ENCODE results near the gene DOCK11. TPM values are rescaled to one million over a fixed set of nuclear protein-coding genes. Genes with fewer than 3 reads are reported as not detected.

Gene DOCK11
- total and polyA plus RNA-seq, 4 donors: 16.2 to 35.9 (median 16.7) TPM

DNA sequence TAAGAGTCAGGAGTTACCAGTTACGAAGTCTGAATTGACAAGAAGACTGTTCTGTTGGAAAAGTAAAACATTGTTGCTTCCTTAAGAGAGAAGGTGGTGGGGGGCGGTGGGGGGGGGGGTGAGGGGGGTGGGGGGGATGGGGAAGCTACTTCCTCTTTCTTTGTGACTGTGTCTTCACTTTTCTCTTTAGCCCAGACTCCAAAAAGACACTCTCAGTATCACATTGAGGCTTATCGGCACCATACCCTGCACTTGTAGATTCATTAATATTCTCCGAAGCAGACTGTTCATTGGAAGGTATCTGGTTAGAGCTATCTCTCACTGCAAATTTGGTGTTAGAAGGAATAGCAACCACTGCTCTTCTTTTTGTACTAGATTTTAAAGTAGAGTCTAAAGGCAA, 137.2 kb downstream of the DOCK11 start:
- no peaks in the 10 kb centered on the region for H3K27me3 ChIP-seq (ENCODE audit: control insufficient read depth, insufficient read depth, low read length)
- no peak overlapping the region for H3K27ac ChIP-seq (ENCODE audit: low read depth, low read length)
- WGBS (ENCODE audit: insufficient coverage): no CpG with 5 or more reads among the region's 4 CpGs
- H3K4me1 ChIP-seq (ENCODE audit: control insufficient read depth, insufficient read depth, low read length): no peaks in the 10 kb centered on the region
- H3K36me3 ChIP-seq (ENCODE audit: control insufficient read depth, insufficient read depth, low read length): peaks cover 4% of the 10 kb centered on the region
- no peaks in the 10 kb centered on the region for H3K9me3 ChIP-seq (ENCODE audit: control insufficient read depth, insufficient read depth, low read length)
- no peak for DNase-seq (ENCODE audit: low read depth in 4 of 6, low spot score in 6 of 6)
- H3K4me3 ChIP-seq (ENCODE audit: low read depth, low read length): no peak overlapping the region

DNA sequence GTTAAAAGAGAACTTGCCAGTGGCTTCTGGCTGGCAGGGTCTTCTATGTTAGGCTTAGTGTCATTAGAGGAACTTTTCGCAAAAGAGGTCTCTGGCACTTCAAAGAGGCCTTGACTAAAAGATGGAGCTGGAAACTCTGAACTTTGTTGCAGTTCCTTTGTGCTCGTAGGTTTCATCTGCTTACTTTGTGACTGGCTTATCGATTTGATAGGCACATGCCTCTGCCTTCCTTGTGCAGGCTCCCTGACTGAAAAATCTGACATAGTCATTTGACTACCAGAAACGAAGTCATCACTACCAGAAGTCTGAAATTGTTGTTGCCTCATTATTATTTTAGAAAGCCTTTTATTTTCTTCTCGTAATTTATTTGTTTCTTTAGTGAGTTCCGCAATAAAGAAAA, 137.9 kb downstream of the DOCK11 start:
- 76% methylated on average over 4 of the region's 6 CpGs for WGBS (ENCODE audit: insufficient coverage)
- H3K27me3 ChIP-seq (ENCODE audit: control insufficient read depth, insufficient read depth, low read length): no peaks in the 10 kb centered on the region
- H3K4me1 ChIP-seq (ENCODE audit: control insufficient read depth, insufficient read depth, low read length): no peaks in the 10 kb centered on the region
- H3K27ac ChIP-seq (ENCODE audit: low read depth, low read length): no peak overlapping the region
- no peaks in the 10 kb centered on the region for H3K9me3 ChIP-seq (ENCODE audit: control insufficient read depth, insufficient read depth, low read length)
- no peak for DNase-seq (ENCODE audit: low read depth in 4 of 6, low spot score in 6 of 6)
- peaks cover 4% of the 10 kb centered on the region for H3K36me3 ChIP-seq (ENCODE audit: control insufficient read depth, insufficient read depth, low read length)
- no peak overlapping the region for H3K4me3 ChIP-seq (ENCODE audit: low read depth, low read length)

DNA sequence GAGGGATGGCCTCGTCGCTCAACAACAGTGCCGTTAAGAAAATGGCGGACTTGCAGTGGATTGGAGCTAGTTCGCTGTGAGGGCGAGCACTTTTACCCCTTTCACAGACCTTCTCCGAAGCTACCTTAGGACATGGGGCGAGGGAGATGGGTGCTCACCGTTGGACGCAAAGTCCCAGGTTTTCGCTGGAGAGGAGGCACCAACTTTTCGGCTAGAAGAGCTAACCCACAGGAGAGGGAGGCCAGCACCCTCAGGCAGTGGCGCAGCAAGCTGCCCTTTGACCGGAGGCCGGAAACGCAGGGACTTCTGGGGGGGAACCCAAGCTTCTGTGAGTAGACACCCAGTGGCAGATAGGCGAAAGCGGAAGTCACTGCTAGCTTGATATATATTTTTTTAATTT, 138.7 kb downstream of the DOCK11 start:
- Histone ChIP-seq H3K27me3 (ENCODE audit: control insufficient read depth, insufficient read depth, low read length) (no peaks in the 10 kb centered on the region), H3K4me3 (ENCODE audit: low read depth, low read length) (no peak overlapping the region), H3K36me3 (ENCODE audit: control insufficient read depth, insufficient read depth, low read length) (peaks cover 4% of the 10 kb centered on the region), H3K27ac (ENCODE audit: low read depth, low read length) (no peak overlapping the region), H3K9me3 (ENCODE audit: control insufficient read depth, insufficient read depth, low read length) (no peaks in the 10 kb centered on the region), H3K4me1 (ENCODE audit: control insufficient read depth, insufficient read depth, low read length) (no peaks in the 10 kb centered on the region)
- 88% methylated on average over 16 of the region's 18 CpGs for WGBS (ENCODE audit: insufficient coverage)
- no peak for DNase-seq (ENCODE audit: low read depth in 4 of 6, low spot score in 6 of 6)

DNA sequence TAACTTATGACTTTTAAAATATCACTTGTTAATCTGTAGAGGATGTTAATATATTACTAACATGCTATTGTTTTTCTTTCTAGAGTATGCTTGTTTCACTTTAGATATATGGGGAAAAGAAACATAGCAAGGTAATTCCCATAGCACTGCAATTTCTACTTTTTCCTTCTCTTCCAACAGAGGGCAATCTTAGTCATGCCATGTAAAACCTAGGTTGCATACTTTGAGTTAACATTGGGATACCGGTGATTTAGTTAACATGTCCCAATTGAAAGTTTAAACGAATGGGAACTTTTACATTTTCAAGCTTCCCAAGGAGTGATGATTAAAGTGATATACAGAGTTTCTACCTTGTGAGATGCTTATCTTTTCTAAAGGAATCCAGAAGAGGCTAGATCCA, 142.4 kb downstream of the DOCK11 start:
- no peaks in the 10 kb centered on the region for H3K27me3 ChIP-seq (ENCODE audit: control insufficient read depth, insufficient read depth, low read length)
- peaks cover 4% of the 10 kb centered on the region for H3K36me3 ChIP-seq (ENCODE audit: control insufficient read depth, insufficient read depth, low read length)
- no peak overlapping the region for H3K4me3 ChIP-seq (ENCODE audit: low read depth, low read length)
- no peak overlapping the region for H3K27ac ChIP-seq (ENCODE audit: low read depth, low read length)
- H3K4me1 ChIP-seq (ENCODE audit: control insufficient read depth, insufficient read depth, low read length): no peaks in the 10 kb centered on the region
- H3K9me3 ChIP-seq (ENCODE audit: control insufficient read depth, insufficient read depth, low read length): no peaks in the 10 kb centered on the region
- no CpG with 5 or more reads among the region's 2 CpGs for WGBS (ENCODE audit: insufficient coverage)
- DNase-seq (ENCODE audit: low read depth in 4 of 6, low spot score in 6 of 6): no peak

DNA sequence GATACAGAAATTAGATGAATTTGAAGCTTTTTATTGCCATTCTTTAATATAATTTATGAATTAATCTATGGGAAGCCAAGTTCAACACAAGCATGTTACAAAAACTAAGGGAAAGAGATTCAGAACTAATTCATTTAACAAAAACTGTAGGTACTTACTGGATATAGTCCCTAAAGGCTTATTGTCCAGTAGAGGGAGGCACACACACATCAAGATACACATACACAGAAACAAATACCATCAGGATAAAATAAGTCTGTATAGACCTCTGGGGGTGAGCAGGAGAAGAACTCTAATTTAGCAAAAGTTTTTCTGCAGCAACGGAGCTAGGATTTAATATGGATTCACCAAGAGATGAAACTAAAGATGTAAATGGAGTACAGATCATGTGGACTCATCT, 148.8 kb downstream of the DOCK11 start:
- H3K4me3 ChIP-seq (ENCODE audit: low read depth, low read length): no peak overlapping the region
- no peaks in the 10 kb centered on the region for H3K4me1 ChIP-seq (ENCODE audit: control insufficient read depth, insufficient read depth, low read length)
- H3K27ac ChIP-seq (ENCODE audit: low read depth, low read length): no peak overlapping the region
- no peaks in the 10 kb centered on the region for H3K9me3 ChIP-seq (ENCODE audit: control insufficient read depth, insufficient read depth, low read length)
- 55% methylated on average over 1 of the region's 1 CpG for WGBS (ENCODE audit: insufficient coverage)
- H3K36me3 ChIP-seq (ENCODE audit: control insufficient read depth, insufficient read depth, low read length): no peaks in the 10 kb centered on the region
- DNase-seq (ENCODE audit: low read depth in 4 of 6, low spot score in 6 of 6): peak in 2 of 6 donors; percentile 2 to 10
- H3K27me3 ChIP-seq (ENCODE audit: control insufficient read depth, insufficient read depth, low read length): no peaks in the 10 kb centered on the region

- Histone ChIP-seq H3K4me3 (ENCODE audit: low read depth, low read length) (no peak overlapping the region), H3K36me3 (ENCODE audit: control insufficient read depth, insufficient read depth, low read length) (no peaks in the 10 kb centered on the region), H3K27ac (ENCODE audit: low read depth, low read length) (no peak overlapping the region), H3K9me3 (ENCODE audit: control insufficient read depth, insufficient read depth, low read length) (no peaks in the 10 kb centered on the region), H3K4me1 (ENCODE audit: control insufficient read depth, insufficient read depth, low read length) (no peaks in the 10 kb centered on the region), H3K27me3 (ENCODE audit: control insufficient read depth, insufficient read depth, low read length) (no peaks in the 10 kb centered on the region)
- no peak for DNase-seq (ENCODE audit: low read depth in 4 of 6, low spot score in 6 of 6)
- no CpG with 5 or more reads among the region's 3 CpGs for WGBS (ENCODE audit: insufficient coverage)
Measured at GRCh38 chrX:118652717-118653116, 157.1 kb downstream of the DOCK11 start.

DNA sequence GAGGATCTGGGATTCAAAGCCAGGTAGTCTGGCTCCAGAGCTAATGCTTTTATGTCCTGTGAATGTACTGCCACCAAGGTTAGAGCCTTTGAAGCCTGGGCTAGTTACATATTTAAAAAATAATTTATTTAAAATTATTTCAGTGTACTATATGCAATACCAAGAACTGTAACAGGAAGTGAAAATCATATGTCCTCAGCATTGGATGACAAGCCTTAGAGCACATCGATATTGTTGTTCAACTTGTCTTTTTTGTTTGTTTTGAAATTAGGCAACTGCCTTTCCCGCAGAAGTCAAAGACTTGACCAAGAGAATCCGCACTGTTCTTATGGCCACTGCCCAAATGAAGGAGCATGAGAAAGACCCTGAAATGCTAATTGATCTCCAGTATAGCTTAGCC, 158.7 kb downstream of the DOCK11 start:
- Histone ChIP-seq H3K4me1 (ENCODE audit: control insufficient read depth, insufficient read depth, low read length) (no peaks in the 10 kb centered on the region), H3K27me3 (ENCODE audit: control insufficient read depth, insufficient read depth, low read length) (no peaks in the 10 kb centered on the region), H3K27ac (ENCODE audit: low read depth, low read length) (no peak overlapping the region), H3K9me3 (ENCODE audit: control insufficient read depth, insufficient read depth, low read length) (no peaks in the 10 kb centered on the region), H3K36me3 (ENCODE audit: control insufficient read depth, insufficient read depth, low read length) (no peaks in the 10 kb centered on the region), H3K4me3 (ENCODE audit: low read depth, low read length) (no peak overlapping the region)
- WGBS (ENCODE audit: insufficient coverage): 75% methylated on average over 3 of the region's 3 CpGs
- no peak for DNase-seq (ENCODE audit: low read depth in 4 of 6, low spot score in 6 of 6)

DNA sequence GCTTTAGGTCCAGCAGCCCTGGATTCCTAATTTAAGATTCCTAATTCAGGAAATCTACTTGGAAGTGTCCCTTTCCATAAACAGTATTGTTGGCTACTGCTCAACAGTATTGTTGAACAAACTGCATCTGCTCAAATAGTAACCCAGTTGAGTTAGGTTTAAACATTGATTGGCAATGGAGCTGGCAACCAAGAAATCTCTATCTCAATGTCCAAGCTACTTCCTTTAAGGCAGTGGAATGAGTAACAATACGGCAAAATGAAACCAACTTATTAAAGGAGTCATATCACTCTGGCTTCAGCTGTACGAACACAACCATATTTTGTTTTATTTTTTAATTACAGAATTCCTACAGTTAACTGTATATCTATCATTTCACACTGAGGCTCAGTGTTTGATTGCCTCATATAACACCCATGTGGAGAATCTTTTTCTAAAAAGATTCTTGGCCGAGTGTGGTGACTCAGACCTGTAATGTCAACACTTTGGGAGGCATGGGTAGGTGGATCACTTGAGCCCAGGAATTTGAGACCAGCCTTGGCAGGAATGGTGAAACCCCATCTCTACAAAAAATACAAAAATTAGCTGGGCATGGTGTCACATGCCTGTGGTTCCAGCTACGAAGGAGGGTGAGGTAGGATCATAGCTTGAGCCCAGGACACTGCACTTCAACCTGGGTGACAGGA, 160.1 kb downstream of the DOCK11 start:
- no peak for DNase-seq (ENCODE audit: low read depth in 4 of 6, low spot score in 6 of 6)
- Histone ChIP-seq H3K4me1 (ENCODE audit: control insufficient read depth, insufficient read depth, low read length) (no peaks in the 10 kb centered on the region), H3K27me3 (ENCODE audit: control insufficient read depth, insufficient read depth, low read length) (no peaks in the 10 kb centered on the region), H3K4me3 (ENCODE audit: low read depth, low read length) (no peak overlapping the region), H3K9me3 (ENCODE audit: control insufficient read depth, insufficient read depth, low read length) (no peaks in the 10 kb centered on the region), H3K36me3 (ENCODE audit: control insufficient read depth, insufficient read depth, low read length) (no peaks in the 10 kb centered on the region), H3K27ac (ENCODE audit: low read depth, low read length) (no peak overlapping the region)
- WGBS (ENCODE audit: insufficient coverage): 80% methylated on average over 1 of the region's 4 CpGs

DNA sequence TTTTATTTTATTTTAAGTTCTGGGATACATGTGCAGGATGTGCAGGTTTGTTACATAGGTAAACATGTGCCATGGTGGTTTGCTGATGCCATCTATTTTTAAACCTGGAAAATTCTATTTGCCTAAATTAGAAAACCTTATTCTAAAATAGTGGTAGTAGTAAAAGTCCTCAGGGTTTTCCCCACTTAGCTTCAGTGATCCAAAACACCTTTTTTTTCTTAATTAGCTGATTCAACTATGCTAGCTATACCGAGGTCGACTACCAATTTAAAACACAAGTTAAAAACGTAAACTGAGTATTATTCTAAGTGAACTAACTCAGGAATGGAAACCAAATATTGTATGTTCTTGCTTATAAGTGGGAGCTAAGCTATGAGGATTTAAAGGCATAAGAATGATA, 161.8 kb downstream of the DOCK11 start:
- Histone ChIP-seq H3K36me3 (ENCODE audit: control insufficient read depth, insufficient read depth, low read length) (no peaks in the 10 kb centered on the region), H3K4me3 (ENCODE audit: low read depth, low read length) (no peak overlapping the region), H3K27me3 (ENCODE audit: control insufficient read depth, insufficient read depth, low read length) (no peaks in the 10 kb centered on the region), H3K27ac (ENCODE audit: low read depth, low read length) (no peak overlapping the region), H3K9me3 (ENCODE audit: control insufficient read depth, insufficient read depth, low read length) (no peaks in the 10 kb centered on the region), H3K4me1 (ENCODE audit: control insufficient read depth, insufficient read depth, low read length) (no peaks in the 10 kb centered on the region)
- DNase-seq (ENCODE audit: low read depth in 4 of 6, low spot score in 6 of 6): no peak
- no CpG with 5 or more reads among the region's 3 CpGs for WGBS (ENCODE audit: insufficient coverage)

DNA sequence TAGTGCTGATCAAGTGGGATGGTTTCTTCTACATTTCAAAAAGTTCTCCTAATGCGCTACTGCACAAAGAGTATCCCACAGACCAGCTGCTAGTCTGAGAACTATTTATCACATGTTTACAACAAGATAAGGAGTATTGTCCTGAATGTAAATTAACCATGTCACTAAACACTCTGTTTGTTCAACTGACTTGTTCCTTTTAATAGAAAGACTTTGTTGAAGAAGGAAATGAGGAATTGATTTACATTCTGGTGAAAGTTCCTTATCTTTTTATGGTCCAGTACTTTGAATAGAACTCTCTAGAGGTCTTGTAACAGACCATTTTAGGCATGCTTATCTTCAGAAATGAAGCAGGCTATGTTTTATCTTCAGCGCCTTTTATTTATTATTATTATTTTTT, 164.5 kb downstream of the DOCK11 start:
- H3K36me3 ChIP-seq (ENCODE audit: control insufficient read depth, insufficient read depth, low read length): no peaks in the 10 kb centered on the region
- no peak for DNase-seq (ENCODE audit: low read depth in 4 of 6, low spot score in 6 of 6)
- no peaks in the 10 kb centered on the region for H3K27me3 ChIP-seq (ENCODE audit: control insufficient read depth, insufficient read depth, low read length)
- WGBS (ENCODE audit: insufficient coverage): no CpG with 5 or more reads among the region's 2 CpGs
- H3K9me3 ChIP-seq (ENCODE audit: control insufficient read depth, insufficient read depth, low read length): no peaks in the 10 kb centered on the region
- no peaks in the 10 kb centered on the region for H3K4me1 ChIP-seq (ENCODE audit: control insufficient read depth, insufficient read depth, low read length)
- H3K27ac ChIP-seq (ENCODE audit: low read depth, low read length): no peak overlapping the region
- no peak overlapping the region for H3K4me3 ChIP-seq (ENCODE audit: low read depth, low read length)

All from spinal cord (tissue), 10 donors.